ENCODE data around the gene SFR1. TPM values are rescaled to one million over a fixed set of nuclear protein-coding genes. Genes with fewer than 3 reads are reported as not detected.

The SFR1 gene, protein sequence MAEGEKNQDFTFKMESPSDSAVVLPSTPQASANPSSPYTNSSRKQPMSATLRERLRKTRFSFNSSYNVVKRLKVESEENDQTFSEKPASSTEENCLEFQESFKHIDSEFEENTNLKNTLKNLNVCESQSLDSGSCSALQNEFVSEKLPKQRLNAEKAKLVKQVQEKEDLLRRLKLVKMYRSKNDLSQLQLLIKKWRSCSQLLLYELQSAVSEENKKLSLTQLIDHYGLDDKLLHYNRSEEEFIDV
- total RNA-seq = 6.9 and 7.1 TPM in 2 replicates
- long read RNA-seq, transcript SFR1-202 (4 exons, 1,503 nt) = major isoform, 9 of 19 reads
- long read RNA-seq, partial matches to known transcripts = 5 of 19 reads
- long read RNA-seq, other reads (novel, unspliced or antisense) = 0 of 19 reads

DNA sequence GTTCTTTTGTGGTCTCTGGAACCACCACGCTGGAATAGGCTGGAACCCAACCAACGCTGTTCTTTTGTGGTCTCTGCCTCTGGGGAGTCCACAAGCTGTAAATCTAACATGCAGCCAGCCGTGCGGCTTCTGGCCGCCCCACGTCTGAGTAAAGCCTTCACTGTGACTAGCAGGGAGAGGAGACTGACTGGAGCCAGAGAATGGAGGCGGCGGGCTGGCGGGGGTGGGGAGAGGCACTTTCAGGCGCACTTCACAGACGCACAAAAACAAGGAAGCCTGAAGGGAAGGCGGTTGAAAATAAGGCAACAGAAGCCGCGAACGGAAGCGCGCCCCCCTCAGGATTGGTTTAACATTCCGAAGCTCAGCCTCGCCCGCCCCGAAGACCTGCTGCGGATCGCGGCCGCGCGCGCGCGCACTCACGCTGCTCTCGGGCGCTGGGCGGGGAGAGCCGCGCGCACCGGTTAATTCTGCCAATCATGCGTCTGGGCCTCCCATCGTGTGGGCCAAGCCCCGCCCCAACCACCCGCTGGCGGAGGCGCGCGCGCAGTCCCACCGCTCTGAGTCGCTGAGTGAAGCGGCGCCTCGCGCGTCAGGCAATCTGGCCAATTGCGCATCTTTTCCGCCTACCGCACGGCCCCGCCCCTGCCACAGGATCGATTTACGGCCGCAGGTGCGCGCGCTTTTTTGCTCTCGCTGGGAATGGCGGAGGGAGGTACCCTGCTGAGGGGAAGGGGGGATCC lies at the start of gene SFR1:
Gene SFR1 (plus strand): TSS at position 687 of the 740 bp plus-strand sequence. CDS start 13 bp downstream, at position 700.
- Mint-ChIP-seq H3K27ac (peak within 1 kb of the TSS; percentile 100), H3K4me3 (ENCODE audit: low read depth) (peak within 1 kb of the TSS; percentile 89), H3K27me3 (no peaks in the 10 kb centered on the region), H3K36me3 (ENCODE audit: insufficient read depth) (no peaks in the 10 kb centered on the region), H3K9me3 (ENCODE audit: low read depth) (no peaks in the 10 kb centered on the region), H3K4me1 (ENCODE audit: low read depth) (peaks cover 11% of the 10 kb centered on the region)
- peak; percentile 99 for DNase-seq (ENCODE audit: low spot score, unreplicated experiment)
- TF ChIP-seq, protein P1, sequence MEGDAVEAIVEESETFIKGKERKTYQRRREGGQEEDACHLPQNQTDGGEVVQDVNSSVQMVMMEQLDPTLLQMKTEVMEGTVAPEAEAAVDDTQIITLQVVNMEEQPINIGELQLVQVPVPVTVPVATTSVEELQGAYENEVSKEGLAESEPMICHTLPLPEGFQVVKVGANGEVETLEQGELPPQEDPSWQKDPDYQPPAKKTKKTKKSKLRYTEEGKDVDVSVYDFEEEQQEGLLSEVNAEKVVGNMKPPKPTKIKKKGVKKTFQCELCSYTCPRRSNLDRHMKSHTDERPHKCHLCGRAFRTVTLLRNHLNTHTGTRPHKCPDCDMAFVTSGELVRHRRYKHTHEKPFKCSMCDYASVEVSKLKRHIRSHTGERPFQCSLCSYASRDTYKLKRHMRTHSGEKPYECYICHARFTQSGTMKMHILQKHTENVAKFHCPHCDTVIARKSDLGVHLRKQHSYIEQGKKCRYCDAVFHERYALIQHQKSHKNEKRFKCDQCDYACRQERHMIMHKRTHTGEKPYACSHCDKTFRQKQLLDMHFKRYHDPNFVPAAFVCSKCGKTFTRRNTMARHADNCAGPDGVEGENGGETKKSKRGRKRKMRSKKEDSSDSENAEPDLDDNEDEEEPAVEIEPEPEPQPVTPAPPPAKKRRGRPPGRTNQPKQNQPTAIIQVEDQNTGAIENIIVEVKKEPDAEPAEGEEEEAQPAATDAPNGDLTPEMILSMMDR (IDR thresholded peaks at IDR 0.05; ENCODE audit: unreplicated experiment) = peak; percentile 71

DNA sequence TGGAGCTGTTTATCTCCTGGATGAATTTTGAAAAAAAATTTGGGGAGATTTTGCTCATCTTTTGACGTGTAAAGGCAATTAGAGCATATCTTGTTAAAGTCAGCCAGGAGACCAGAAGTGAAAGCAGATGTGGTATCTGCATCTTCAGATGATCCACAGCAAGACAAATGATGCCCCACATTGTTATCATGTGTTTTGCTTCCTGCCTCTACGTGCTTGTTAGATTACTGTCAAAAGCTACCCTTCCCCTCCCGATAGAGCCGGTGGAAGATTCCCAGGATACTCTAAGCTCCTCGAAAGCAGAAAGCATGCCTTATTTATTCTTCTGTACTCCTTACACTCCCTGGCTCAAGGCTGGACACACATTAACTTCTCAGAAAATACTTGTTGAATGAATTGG lies 49.2 kb upstream of the SFR1 start:
- Mint-ChIP-seq H3K27me3 (peaks cover 13% of the 10 kb centered on the region), H3K27ac (no peak overlapping the region), H3K4me3 (ENCODE audit: low read depth) (no peak overlapping the region), H3K36me3 (ENCODE audit: insufficient read depth) (no peaks in the 10 kb centered on the region), H3K4me1 (ENCODE audit: low read depth) (peaks cover 14% of the 10 kb centered on the region), H3K9me3 (ENCODE audit: low read depth) (no peaks in the 10 kb centered on the region)
- TF ChIP-seq, protein P1 (IDR thresholded peaks at IDR 0.05; ENCODE audit: unreplicated experiment) = no peak
- DNase-seq (ENCODE audit: low spot score, unreplicated experiment) = no peak

DNA sequence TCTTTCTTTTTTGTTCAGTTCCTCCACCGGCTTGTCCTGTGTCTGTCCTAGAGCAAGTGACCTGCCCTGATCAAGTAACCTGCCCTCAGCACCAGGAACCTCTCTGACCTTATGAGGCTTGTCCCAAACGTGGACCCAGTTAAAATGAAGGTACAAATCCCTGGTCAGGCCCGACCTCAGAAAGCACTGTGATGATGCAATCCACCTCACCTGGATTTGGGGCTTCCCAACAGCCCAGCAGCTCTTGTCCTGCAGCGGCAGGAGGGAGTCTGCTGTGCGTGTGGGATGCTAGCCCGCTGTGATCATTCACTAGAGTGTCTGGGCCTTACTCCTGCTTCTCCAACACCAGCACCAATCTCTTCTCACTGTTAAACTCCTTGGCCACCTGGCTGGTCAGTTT lies 47.5 kb upstream of the SFR1 start:
- Mint-ChIP-seq H3K4me3 (ENCODE audit: low read depth) (no peak overlapping the region), H3K4me1 (ENCODE audit: low read depth) (peaks cover 4% of the 10 kb centered on the region), H3K27me3 (peaks cover 13% of the 10 kb centered on the region), H3K27ac (no peak overlapping the region), H3K9me3 (ENCODE audit: low read depth) (no peaks in the 10 kb centered on the region), H3K36me3 (ENCODE audit: insufficient read depth) (no peaks in the 10 kb centered on the region)
- DNase-seq (ENCODE audit: low spot score, unreplicated experiment) = no peak
- TF ChIP-seq, protein P1 (IDR thresholded peaks at IDR 0.05; ENCODE audit: unreplicated experiment) = no peak

DNA sequence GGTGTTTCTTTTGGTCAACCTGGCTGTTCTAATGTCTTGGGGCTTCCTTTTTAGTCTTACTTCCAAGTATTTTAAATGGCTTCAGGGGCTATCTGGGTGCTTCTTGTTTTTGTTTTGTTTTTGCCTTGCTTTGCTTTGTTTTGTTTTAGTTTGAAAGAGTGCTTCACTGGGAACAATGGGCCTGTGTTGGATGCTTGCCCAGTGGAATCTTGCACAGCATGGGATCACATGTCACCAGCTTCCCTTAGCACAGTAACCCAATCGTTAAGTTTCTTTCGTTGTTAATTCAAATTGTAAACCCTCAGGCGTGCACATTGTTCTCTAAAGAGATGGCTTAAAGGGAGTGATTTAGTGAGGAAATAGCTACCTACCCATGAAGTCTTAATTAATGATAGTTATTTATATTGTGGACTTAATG lies 45.2 kb upstream of the SFR1 start:
- peaks cover 1% of the 10 kb centered on the region for H3K27me3 Mint-ChIP-seq
- no peak overlapping the region for H3K27ac Mint-ChIP-seq
- H3K4me1 Mint-ChIP-seq (ENCODE audit: low read depth) = peaks cover 4% of the 10 kb centered on the region
- H3K9me3 Mint-ChIP-seq (ENCODE audit: low read depth) = no peaks in the 10 kb centered on the region
- H3K4me3 Mint-ChIP-seq (ENCODE audit: low read depth) = no peak overlapping the region
- TF ChIP-seq, protein P1 (IDR thresholded peaks at IDR 0.05; ENCODE audit: unreplicated experiment) = no peak
- DNase-seq (ENCODE audit: low spot score, unreplicated experiment) = no peak
- H3K36me3 Mint-ChIP-seq (ENCODE audit: insufficient read depth) = no peaks in the 10 kb centered on the region

DNA sequence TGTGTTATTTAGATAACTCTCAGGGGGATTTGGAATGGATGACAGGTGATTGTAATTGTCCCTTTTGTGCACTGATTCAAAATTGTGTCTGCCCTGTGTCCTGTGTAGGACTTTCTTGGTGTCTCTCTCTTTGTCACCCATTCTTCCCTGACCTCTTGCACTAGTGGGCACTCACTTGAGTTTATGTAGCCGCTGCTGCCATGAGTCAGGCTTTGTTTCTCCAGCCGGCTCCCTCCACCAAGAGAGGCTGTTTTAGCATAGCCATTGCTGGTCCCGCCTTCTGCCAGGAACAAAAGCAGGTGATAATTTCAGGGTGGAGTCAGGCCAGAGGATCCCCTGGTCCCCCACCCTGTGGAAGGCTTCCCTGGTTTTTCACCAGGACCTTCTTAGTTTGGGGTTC lies 44.7 kb upstream of the SFR1 start:
- H3K27ac Mint-ChIP-seq = no peak overlapping the region
- H3K4me1 Mint-ChIP-seq (ENCODE audit: low read depth) = peaks cover 4% of the 10 kb centered on the region
- H3K27me3 Mint-ChIP-seq = no peaks in the 10 kb centered on the region
- H3K36me3 Mint-ChIP-seq (ENCODE audit: insufficient read depth) = no peaks in the 10 kb centered on the region
- H3K4me3 Mint-ChIP-seq (ENCODE audit: low read depth) = no peak overlapping the region
- no peaks in the 10 kb centered on the region for H3K9me3 Mint-ChIP-seq (ENCODE audit: low read depth)
- TF ChIP-seq, protein P1 (IDR thresholded peaks at IDR 0.05; ENCODE audit: unreplicated experiment) = no peak
- DNase-seq (ENCODE audit: low spot score, unreplicated experiment) = no peak
